ENCODE results near the gene ZBTB40.

ZBTB40 gene

DNA sequence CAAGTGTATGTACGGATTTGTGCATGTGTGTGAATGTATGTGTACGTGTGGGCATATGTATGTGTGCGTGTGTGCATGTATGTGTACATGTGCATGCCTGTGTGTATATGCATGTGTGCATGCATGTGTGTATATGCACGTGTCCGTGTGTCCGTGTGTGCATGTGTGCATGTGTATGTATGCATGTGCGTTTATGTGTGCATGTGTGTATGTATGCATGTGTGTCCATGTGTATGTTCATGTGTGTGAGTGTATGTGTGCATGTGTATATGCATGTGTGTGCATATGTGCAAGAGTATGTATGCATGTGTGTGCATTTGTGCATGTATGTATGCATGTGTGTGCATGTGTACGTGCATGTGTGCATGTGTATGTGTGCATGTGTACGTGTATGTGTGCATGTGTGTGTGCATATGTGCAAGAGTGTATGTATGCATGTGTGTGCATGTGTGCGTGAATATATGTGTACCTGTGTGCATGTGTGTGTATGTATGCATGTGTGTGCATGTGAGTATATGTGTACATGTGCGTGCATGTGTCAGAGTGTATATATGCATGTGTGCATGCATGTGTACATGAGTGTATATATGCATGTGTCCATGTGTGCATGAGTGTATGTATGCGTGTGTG, 127.2 kb downstream of the ZBTB40 start:
- no peak for DNase-seq (ENCODE audit: low spot score)
- TF ChIP-seq, protein P1, sequence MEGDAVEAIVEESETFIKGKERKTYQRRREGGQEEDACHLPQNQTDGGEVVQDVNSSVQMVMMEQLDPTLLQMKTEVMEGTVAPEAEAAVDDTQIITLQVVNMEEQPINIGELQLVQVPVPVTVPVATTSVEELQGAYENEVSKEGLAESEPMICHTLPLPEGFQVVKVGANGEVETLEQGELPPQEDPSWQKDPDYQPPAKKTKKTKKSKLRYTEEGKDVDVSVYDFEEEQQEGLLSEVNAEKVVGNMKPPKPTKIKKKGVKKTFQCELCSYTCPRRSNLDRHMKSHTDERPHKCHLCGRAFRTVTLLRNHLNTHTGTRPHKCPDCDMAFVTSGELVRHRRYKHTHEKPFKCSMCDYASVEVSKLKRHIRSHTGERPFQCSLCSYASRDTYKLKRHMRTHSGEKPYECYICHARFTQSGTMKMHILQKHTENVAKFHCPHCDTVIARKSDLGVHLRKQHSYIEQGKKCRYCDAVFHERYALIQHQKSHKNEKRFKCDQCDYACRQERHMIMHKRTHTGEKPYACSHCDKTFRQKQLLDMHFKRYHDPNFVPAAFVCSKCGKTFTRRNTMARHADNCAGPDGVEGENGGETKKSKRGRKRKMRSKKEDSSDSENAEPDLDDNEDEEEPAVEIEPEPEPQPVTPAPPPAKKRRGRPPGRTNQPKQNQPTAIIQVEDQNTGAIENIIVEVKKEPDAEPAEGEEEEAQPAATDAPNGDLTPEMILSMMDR (IDR thresholded peaks at IDR 0.05; ENCODE audit: extremely low read depth, insufficient read depth, missing control alignments): no peak
- in situ Hi-C loops (cut with MboI; ENCODE audit: low pct_unique_long_range_greater_than_20kb, low sequenced_read_pairs, unreplicated experiment): no loop called here

DNA sequence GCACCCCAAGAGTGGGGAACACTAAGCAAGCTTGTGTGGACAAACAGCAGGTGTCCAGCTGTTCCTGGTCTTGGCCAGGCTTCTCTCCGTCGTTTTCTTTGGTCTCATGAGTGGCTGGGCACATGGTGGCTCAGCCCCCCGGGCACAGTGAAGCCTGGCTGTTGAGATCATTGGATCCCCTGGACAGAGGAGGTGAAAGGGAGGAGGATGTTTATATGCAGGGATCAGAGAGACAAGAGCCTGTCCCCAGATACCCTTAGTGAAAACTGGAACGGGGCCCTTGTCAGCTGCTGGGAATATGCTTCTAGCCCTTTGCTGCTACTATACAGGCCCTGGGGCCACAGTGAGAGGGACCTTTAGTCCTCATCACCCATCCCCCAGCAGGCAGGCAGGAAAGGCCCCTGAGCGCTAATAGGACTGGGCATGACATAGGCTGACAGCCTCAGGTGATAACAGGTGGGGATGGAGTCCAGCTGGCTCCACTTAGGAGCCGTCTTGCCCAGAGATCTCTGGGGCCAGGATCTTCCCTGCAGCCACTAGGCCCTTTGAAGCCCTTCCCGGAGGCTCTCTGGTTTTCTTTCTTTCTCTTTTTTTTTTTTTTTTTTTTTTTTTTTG, 128.0 kb downstream of the ZBTB40 start:
- in situ Hi-C loops (cut with MboI; ENCODE audit: low pct_unique_long_range_greater_than_20kb, low sequenced_read_pairs, unreplicated experiment): no loop called here
- TF ChIP-seq, protein P1 (IDR thresholded peaks at IDR 0.05; ENCODE audit: extremely low read depth, insufficient read depth, missing control alignments): no peak
- DNase-seq (ENCODE audit: low spot score): no peak

Data from GM13977 (cell line).